Neutrophil (primary cell): ENCODE data around the gene MSI2.

Experiments
- H3K27ac ChIP-seq: fragments of 200-600 bp; sonication (generic); 2 replicates; pipeline ENCODE4 v1.5.1; 2016; ENCODE audit warnings: mild to moderate bottlenecking, moderate library complexity
- H3K27me3 ChIP-seq: fragments of 200-600 bp; sonication (generic); 2 replicates; pipeline ENCODE4 v1.6.0; 2016; ENCODE audit warnings: mild to moderate bottlenecking
- H3K36me3 ChIP-seq: fragments of 200-600 bp; sonication (generic); 2 replicates; pipeline ENCODE4 v1.5.1; 2017
- H3K4me1 ChIP-seq, 2 experiments: fragments of 200-600 bp in 1 of 2; sonication (generic) in 1 of 2; 1 replicate in 1 of 2; 2 replicates in 1 of 2; pipeline versions ENCODE4 v1.5.1 to v1.6.1; 2013 to 2016; ENCODE audit warnings: low read depth in 1 of 2, low read length in 1 of 2, mild to moderate bottlenecking in 1 of 2, moderate library complexity in 1 of 2; ENCODE audit not compliant: control insufficient read depth in 1 of 2, insufficient read depth in 1 of 2
- H3K4me3 ChIP-seq, 2 experiments: fragments of 200-600 bp in 1 of 2; sonication (generic) in 1 of 2; 1 replicate in 1 of 2; 2 replicates in 1 of 2; pipeline ENCODE4 v1.5.1; 2013 to 2016; ENCODE audit warnings: low read depth in 1 of 2, low read length in 1 of 2, mild to moderate bottlenecking in 1 of 2, moderate library complexity in 1 of 2
- H3K9me3 ChIP-seq: fragments of 200-600 bp; sonication (generic); 2 replicates; pipeline ENCODE4 v1.5.1; 2016
- CTCF ChIP-seq: fragments of 200-600 bp; sonication (generic); IDR thresholded peaks from 2 replicates; pipeline ENCODE4 v1.5.1; 2016; ENCODE audit warnings: antibody characterized with exemption

The MSI2 gene

DNA sequence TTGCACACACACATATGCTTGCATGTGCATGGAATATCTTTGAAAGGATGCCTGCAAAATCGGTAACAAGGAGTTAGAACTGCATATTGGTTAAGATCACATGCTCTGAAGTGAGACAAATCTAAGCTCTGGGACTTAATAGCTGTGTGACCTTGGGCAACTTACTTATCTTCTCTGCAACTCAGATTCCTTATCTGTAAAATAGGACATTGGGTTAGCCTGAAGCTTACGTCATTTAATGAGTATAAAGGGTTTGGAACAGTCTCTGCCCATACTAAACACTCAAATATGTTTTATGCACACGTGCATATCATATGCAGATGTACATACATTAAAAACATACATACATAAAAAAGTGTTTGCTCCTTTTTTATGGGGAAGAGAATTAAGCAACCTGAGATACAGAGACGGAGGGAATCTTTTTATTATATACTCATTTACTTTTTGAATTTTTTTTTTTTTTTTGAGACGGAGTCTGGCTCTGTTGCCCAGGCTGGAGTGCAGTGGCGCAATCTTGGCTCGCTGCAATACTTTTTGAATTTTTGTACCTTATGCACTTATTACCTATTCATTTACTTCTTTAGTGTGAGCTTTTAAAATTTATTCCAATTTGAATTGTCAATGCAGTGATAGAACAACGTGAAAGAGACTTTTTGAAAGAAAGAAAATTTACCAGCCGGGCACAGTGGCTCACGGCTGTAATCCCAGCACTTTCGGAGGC is 282.6 kb downstream of the MSI2 start:
- Histone ChIP-seq H3K27me3 (no peaks in the 10 kb centered on the region), H3K27ac (no peak overlapping the region), H3K4me1 (no peaks in the 10 kb centered on the region), H3K4me3 (no peak overlapping the region), H3K9me3 (no peaks in the 10 kb centered on the region), H3K36me3 (no peaks in the 10 kb centered on the region)
- no peak for TF ChIP-seq CTCF

- no peak overlapping the region for H3K27ac ChIP-seq
Observed at GRCh38 chr17:57539529-57540301, 283.4 kb downstream of the MSI2 start.

DNA sequence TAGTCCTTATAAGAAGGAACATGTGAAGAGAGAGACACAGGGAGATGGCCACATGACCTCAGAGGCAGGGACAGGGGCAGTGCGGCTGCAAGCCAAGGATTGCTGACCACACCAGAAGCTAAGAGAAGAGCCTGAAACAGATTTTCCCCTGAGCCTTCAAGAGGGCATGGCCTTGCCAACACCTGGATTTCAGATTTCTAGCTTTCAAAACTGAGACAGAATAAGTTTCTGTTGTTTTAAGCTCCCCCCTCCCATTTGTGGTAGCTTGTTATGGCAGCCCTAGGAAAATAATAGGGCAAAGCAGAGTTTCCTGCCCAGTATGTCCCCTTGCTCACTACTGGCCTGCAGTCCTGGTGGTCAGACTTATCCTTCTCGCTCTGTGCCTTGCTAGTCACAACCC is 284.3 kb downstream of the MSI2 start:
- TF ChIP-seq CTCF = no peak
- no peak overlapping the region for H3K27ac ChIP-seq
- no peak overlapping the region for H3K4me3 ChIP-seq
- no peaks in the 10 kb centered on the region for H3K27me3 ChIP-seq
- H3K4me1 ChIP-seq = no peaks in the 10 kb centered on the region
- H3K9me3 ChIP-seq = no peaks in the 10 kb centered on the region
- H3K36me3 ChIP-seq = no peaks in the 10 kb centered on the region

More at GRCh38 chr17:57539529-57540301, 283.4 kb downstream of the MSI2 start:
- H3K27me3 ChIP-seq = no peaks in the 10 kb centered on the region
- H3K9me3 ChIP-seq = no peaks in the 10 kb centered on the region
- no peaks in the 10 kb centered on the region for H3K4me1 ChIP-seq
- H3K36me3 ChIP-seq = no peaks in the 10 kb centered on the region
- no peak overlapping the region for H3K4me3 ChIP-seq
- TF ChIP-seq CTCF = no peak

GRCh38 chr17:57541049-57541448 is 284.7 kb downstream of the MSI2 start:
- no peaks in the 10 kb centered on the region for H3K36me3 ChIP-seq
- TF ChIP-seq CTCF = no peak
- no peaks in the 10 kb centered on the region for H3K27me3 ChIP-seq
- H3K4me3 ChIP-seq = no peak overlapping the region
- H3K9me3 ChIP-seq = no peaks in the 10 kb centered on the region
- H3K4me1 ChIP-seq = no peaks in the 10 kb centered on the region
- H3K27ac ChIP-seq = no peak overlapping the region

GRCh38 chr17:57541472-57542394 is 285.4 kb downstream of the MSI2 start:
- no peaks in the 10 kb centered on the region for H3K27me3 ChIP-seq
- TF ChIP-seq CTCF = no peak
- H3K4me1 ChIP-seq = no peaks in the 10 kb centered on the region
- H3K4me3 ChIP-seq = no peak overlapping the region
- no peaks in the 10 kb centered on the region for H3K36me3 ChIP-seq
- H3K9me3 ChIP-seq = no peaks in the 10 kb centered on the region
- no peak overlapping the region for H3K27ac ChIP-seq
